GM12865 (cell line): ENCODE data around the gene SRPK2.

Source experiments
- DNase-seq: peaks from one replicate; pipeline ENCODE4 v3.0.0; 2010; ENCODE audit warnings: low read depth
- H3K4me3 ChIP-seq: 2 replicates; pipeline ENCODE4 v1.5.1; 2011; ENCODE audit warnings: mild to moderate bottlenecking, low read depth, low read length, control low read depth
- CTCF ChIP-seq: IDR thresholded peaks from 2 replicates; pipeline ENCODE4 v1.5.1; 2011; ENCODE audit warnings: low read length, control low read depth, low read depth, inconsistent platforms; ENCODE audit not compliant: insufficient read depth; ENCODE audit errors: missing control alignments

The SRPK2 gene

GRCh38 chr7:105118612-105119600 is 269.8 kb downstream of the SRPK2 start:
- no peak overlapping the region for H3K4me3 ChIP-seq
- DNase-seq = no peak
- TF ChIP-seq CTCF = no peak

GRCh38 chr7:105112440-105113418 is 276.0 kb downstream of the SRPK2 start:
- no peak for TF ChIP-seq CTCF
- no peak overlapping the region for H3K4me3 ChIP-seq
- no peak for DNase-seq

GRCh38 chr7:105107458-105107857 is 281.3 kb downstream of the SRPK2 start:
- no peak for DNase-seq
- no peak overlapping the region for H3K4me3 ChIP-seq
- TF ChIP-seq CTCF = no peak

GRCh38 chr7:105106473-105106872 is 282.2 kb downstream of the SRPK2 start:
- no peak for TF ChIP-seq CTCF
- no peak for DNase-seq
- H3K4me3 ChIP-seq = no peak overlapping the region

- H3K4me3 ChIP-seq = no peak overlapping the region
- no peak for DNase-seq
- TF ChIP-seq CTCF = no peak
Observed at GRCh38 chr7:105105579-105105978, 283.1 kb downstream of the SRPK2 start.

- H3K4me3 ChIP-seq = no peak overlapping the region
- no peak for TF ChIP-seq CTCF
- no peak for DNase-seq
Observed at GRCh38 chr7:105102557-105103352, 286.0 kb downstream of the SRPK2 start.
